DOHH2 (cell line): Measurements from ENCODE around the gene LDLRAD4.

Source experiments
- H3F3A ChIP-seq: fragments of 200-600 bp; sonication (generic), shearing (Covaris generic); 2 replicates; pipeline ENCODE4 v1.6.0; 2016; ENCODE audit warnings: antibody characterized with exemption, mild to moderate bottlenecking; ENCODE audit not compliant: control insufficient read depth, insufficient read depth
- H3K27ac ChIP-seq: fragments of 200-600 bp; sonication (generic); 2 replicates; pipeline ENCODE4 v1.5.1; 2014; ENCODE audit warnings: low read depth, mild to moderate bottlenecking, low read length, moderate library complexity
- H3K27me3 ChIP-seq: fragments of 200-600 bp; sonication (generic); 2 replicates; pipeline ENCODE4 v1.6.1; 2014; ENCODE audit warnings: mild to moderate bottlenecking, low read length, mixed read lengths; ENCODE audit not compliant: control insufficient read depth
- H3K36me3 ChIP-seq: fragments of 200-600 bp; sonication (generic); 2 replicates; pipeline ENCODE4 v1.6.1; 2014; ENCODE audit warnings: mild to moderate bottlenecking, low read length, moderate library complexity, mixed read lengths; ENCODE audit not compliant: control insufficient read depth
- H3K4me1 ChIP-seq: fragments of 200-600 bp; sonication (generic); 2 replicates; pipeline ENCODE4 v1.6.1; 2014; ENCODE audit warnings: mild to moderate bottlenecking, low read length, mixed read lengths; ENCODE audit not compliant: control insufficient read depth
- H3K4me2 ChIP-seq: fragments of 200-600 bp; sonication (generic); 2 replicates; pipeline ENCODE4 v1.6.0; 2014; ENCODE audit warnings: mild to moderate bottlenecking, low read length, moderate library complexity
- H3K4me3 ChIP-seq: fragments of 200-600 bp; sonication (generic); 2 replicates; pipeline ENCODE4 v1.5.1; 2014; ENCODE audit warnings: mild to moderate bottlenecking, low read length, mixed read lengths
- H3K79me2 ChIP-seq: fragments of 200-600 bp; sonication (generic); 2 replicates; pipeline ENCODE4 v1.6.1; 2014; ENCODE audit warnings: mild to moderate bottlenecking, low read length, mixed read lengths; ENCODE audit not compliant: control insufficient read depth
- H3K9me2 ChIP-seq: fragments of 200-600 bp; sonication (generic); replicated peaks from 2 replicates; pipeline ENCODE4 v1.6.1; 2014; ENCODE audit warnings: mild to moderate bottlenecking, low read length, mixed read lengths; ENCODE audit not compliant: control insufficient read depth
- H3K9me3 ChIP-seq: fragments of 200-600 bp; sonication (generic); 2 replicates; pipeline ENCODE4 v1.6.1; 2014; ENCODE audit warnings: antibody characterized with exemption, low read length, mixed read lengths; ENCODE audit not compliant: control insufficient read depth, insufficient read depth
- H4K20me1 ChIP-seq: fragments of 200-600 bp; sonication (generic); 2 replicates; pipeline ENCODE4 v1.6.0; 2014; ENCODE audit warnings: low read depth, mild to moderate bottlenecking, antibody characterized with exemption, low read length, moderate library complexity; ENCODE audit not compliant: control insufficient read depth, insufficient read depth
- CTCF ChIP-seq: fragments of 200-600 bp; sonication (generic); IDR thresholded peaks from one replicate; pipeline ENCODE4 v1.5.1; 2014; ENCODE audit warnings: antibody characterized with exemption, mild to moderate bottlenecking, low read depth, low read length; ENCODE audit not compliant: poor library complexity, severe bottlenecking
- EZH2phosphoT487 ChIP-seq: fragments of 200-600 bp; sonication (generic); IDR thresholded peaks from 2 replicates; pipeline ENCODE4 v1.6.1; 2017; ENCODE audit warnings: borderline replicate concordance, mild to moderate bottlenecking, antibody characterized with exemption, low read length, moderate library complexity, mixed read lengths

Gene LDLRAD4

GRCh38 chr18:13298262-13298661 lies 79.7 kb downstream of the LDLRAD4 start:
- H3K9me3 ChIP-seq: no peaks in the 10 kb centered on the region
- H3K79me2 ChIP-seq: no peaks in the 10 kb centered on the region
- H3K27me3 ChIP-seq: 0 out of 2 replicates have a peak, but pooled peaks cover 2% of the 10 kb centered on the region
- H3K36me3 ChIP-seq: no peaks in the 10 kb centered on the region
- H3K4me3 ChIP-seq: no peak overlapping the region
- no peak overlapping the region for H3K27ac ChIP-seq
- H3K4me2 ChIP-seq: no peak overlapping the region
- H4K20me1 ChIP-seq: no peaks in the 10 kb centered on the region
- no peaks in the 10 kb centered on the region for H3F3A ChIP-seq
- no peaks in the 10 kb centered on the region for H3K4me1 ChIP-seq
- no peaks in the 10 kb centered on the region for H3K9me2 ChIP-seq
- TF ChIP-seq EZH2phosphoT487 (no peak), CTCF (no peak)

GRCh38 chr18:13300029-13300428 lies 81.5 kb downstream of the LDLRAD4 start:
- H3K27me3 ChIP-seq: 0 out of 2 replicates have a peak, but pooled peaks cover 2% of the 10 kb centered on the region
- H4K20me1 ChIP-seq: no peaks in the 10 kb centered on the region

DNA sequence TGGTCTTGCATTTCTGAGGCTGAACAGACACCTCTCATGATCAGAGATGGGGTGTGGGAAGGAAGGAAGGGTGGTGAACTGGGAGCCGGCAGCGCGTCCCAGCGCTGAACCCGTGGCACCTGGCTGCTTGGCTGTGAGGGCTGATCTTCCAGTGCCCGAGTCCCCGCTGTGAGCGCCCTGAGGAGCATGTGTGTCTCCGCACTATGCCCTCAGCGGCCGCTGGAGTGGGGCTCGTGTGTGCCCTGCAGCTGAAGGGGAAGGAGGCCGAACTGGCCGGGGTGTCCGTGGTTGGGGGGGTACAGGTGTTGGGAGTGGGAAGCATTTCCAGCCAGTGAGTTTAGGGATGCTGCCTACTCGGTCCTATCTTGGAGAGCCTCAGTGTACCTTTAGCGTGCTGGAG lies 82.2 kb downstream of the LDLRAD4 start:
- Histone ChIP-seq H3K27me3 (peaks cover 5% of the 10 kb centered on the region; the same call in 1 of the 2 replicates), H3K4me1 (no peaks in the 10 kb centered on the region), H3K79me2 (no peaks in the 10 kb centered on the region), H3K4me3 (no peak overlapping the region), H3K9me3 (no peaks in the 10 kb centered on the region), H3K27ac (no peak overlapping the region), H3F3A (no peaks in the 10 kb centered on the region), H3K4me2 (no peak overlapping the region), H4K20me1 (no peaks in the 10 kb centered on the region), H3K9me2 (no peaks in the 10 kb centered on the region), H3K36me3 (no peaks in the 10 kb centered on the region)
- no peak for TF ChIP-seq CTCF

More at GRCh38 chr18:13300029-13300428, 81.5 kb downstream of the LDLRAD4 start:
- H3K4me3 ChIP-seq: no peak overlapping the region
- TF ChIP-seq CTCF (no peak), EZH2phosphoT487 (no peak)
- no peaks in the 10 kb centered on the region for H3K4me1 ChIP-seq
- no peaks in the 10 kb centered on the region for H3F3A ChIP-seq
- no peak overlapping the region for H3K4me2 ChIP-seq
- H3K36me3 ChIP-seq: no peaks in the 10 kb centered on the region
- H3K79me2 ChIP-seq: no peaks in the 10 kb centered on the region
- H3K9me2 ChIP-seq: no peaks in the 10 kb centered on the region
- no peak overlapping the region for H3K27ac ChIP-seq
- H3K9me3 ChIP-seq: no peaks in the 10 kb centered on the region

GRCh38 chr18:13302040-13302439 lies 83.5 kb downstream of the LDLRAD4 start:
- H3K27me3 ChIP-seq: peaks cover 2% of the 10 kb centered on the region; the same call in 1 of the 2 replicates
- H3K4me2 ChIP-seq: no peak overlapping the region
- no peaks in the 10 kb centered on the region for H3K79me2 ChIP-seq
- H3F3A ChIP-seq: no peaks in the 10 kb centered on the region
- no peaks in the 10 kb centered on the region for H3K4me1 ChIP-seq
- no peaks in the 10 kb centered on the region for H3K9me3 ChIP-seq
- H3K27ac ChIP-seq: no peak overlapping the region
- H4K20me1 ChIP-seq: no peaks in the 10 kb centered on the region
- TF ChIP-seq CTCF (no peak), EZH2phosphoT487 (no peak)
- H3K36me3 ChIP-seq: no peaks in the 10 kb centered on the region
- H3K4me3 ChIP-seq: no peak overlapping the region
- no peaks in the 10 kb centered on the region for H3K9me2 ChIP-seq
